Right atrium auricular region (tissue), 2 donors: ENCODE measurements around the gene NUDT16L1. TPM values are rescaled to one million over a fixed set of nuclear protein-coding genes. Genes with fewer than 3 reads are reported as not detected.

Source experiments
- DNase-seq: peaks from one replicate; pipeline ENCODE4 v3.0.0-alpha.2; 2019; ENCODE audit warnings: low spot score
- H3K27ac ChIP-seq, 2 donors: fragments of 200-600 bp; sonication (generic); 1 replicate in 1 of 2; 2 replicates in 1 of 2; pipeline ENCODE4 v1.5.1; 2016 to 2019
- H3K27me3 ChIP-seq, 2 donors: fragments of 200-600 bp; sonication (generic); one replicate each; pipeline versions ENCODE4 v1.5.1 to v1.6.0; 2017 to 2019
- H3K36me3 ChIP-seq: fragments of 200-600 bp; sonication (generic); one replicate; pipeline ENCODE4 v1.5.1; 2016
- H3K4me1 ChIP-seq, 2 donors: fragments of 200-600 bp; sonication (generic); one replicate each; pipeline versions ENCODE4 v1.5.1 to v1.6.0; 2017 to 2019
- H3K4me3 ChIP-seq, 2 donors: fragments of 200-600 bp; sonication (generic); 1 replicate in 1 of 2; 2 replicates in 1 of 2; pipeline ENCODE4 v1.5.1; 2017 to 2019; ENCODE audit warnings: mild to moderate bottlenecking in 1 of 2, moderate library complexity in 1 of 2
- H3K9me3 ChIP-seq, 2 donors: fragments of 200-600 bp; sonication (generic); one replicate each; pipeline ENCODE4 v1.5.1; 2019
- CTCF ChIP-seq, 2 donors: fragments of 200-600 bp; sonication (generic); IDR thresholded peaks; one replicate each; pipeline ENCODE4 v1.5.1; 2019; ENCODE audit warnings: antibody characterized with exemption in 2 of 2
- total RNA-seq, 2 donors: library from RNA; depleted of rRNA; stranded (reverse); fragments of >200 nt; gene quantifications; one replicate each; pipeline ENCODE4 v1.1.0, GENCODE V29; 2016

NUDT16L1 gene
- total RNA-seq, 2 donors from 2014 or later = 25.5 to 61.5 TPM

GRCh38 chr16:4700997-4701743 is 7.8 kb downstream of the NUDT16L1 start:
- DNase-seq = no peak
- TF ChIP-seq CTCF (IDR thresholded peaks at IDR 0.05) = no peak
- peaks cover 0 to 8% of the 10 kb centered on the region in 2 donors for H3K4me1 ChIP-seq
- H3K9me3 ChIP-seq = no peaks in the 10 kb centered on the region
- peaks cover 77% of the 10 kb centered on the region for H3K36me3 ChIP-seq
- H3K27me3 ChIP-seq = no peaks in the 10 kb centered on the region
- no peak overlapping the region for H3K4me3 ChIP-seq
- H3K27ac ChIP-seq = no peak overlapping the region

- Histone ChIP-seq H3K4me1 (peaks cover 0 to under 1% of the 10 kb centered on the region in 2 donors), H3K36me3 (peaks cover 79% of the 10 kb centered on the region), H3K4me3 (no peak overlapping the region), H3K27me3 (no peaks in the 10 kb centered on the region), H3K27ac (no peak overlapping the region), H3K9me3 (no peaks in the 10 kb centered on the region)
- TF ChIP-seq CTCF (IDR thresholded peaks at IDR 0.05) = no peak
- DNase-seq = no peak
Observed at GRCh38 chr16:4701791-4702465, 8.6 kb downstream of the NUDT16L1 start.

GRCh38 chr16:4702466-4702808 is 9.1 kb downstream of the NUDT16L1 start:
- DNase-seq = no peak
- no peak overlapping the region for H3K4me3 ChIP-seq
- no peaks in the 10 kb centered on the region for H3K4me1 ChIP-seq
- no peaks in the 10 kb centered on the region for H3K27me3 ChIP-seq
- TF ChIP-seq CTCF (IDR thresholded peaks at IDR 0.05) = no peak
- H3K27ac ChIP-seq = no peak overlapping the region
- no peaks in the 10 kb centered on the region for H3K9me3 ChIP-seq
- peaks cover 81% of the 10 kb centered on the region for H3K36me3 ChIP-seq

- Histone ChIP-seq H3K4me3 (no peak overlapping the region), H3K36me3 (peaks cover 70% of the 10 kb centered on the region), H3K27me3 (no peaks in the 10 kb centered on the region), H3K9me3 (no peaks in the 10 kb centered on the region), H3K27ac (no peak overlapping the region), H3K4me1 (no peaks in the 10 kb centered on the region)
- no peak for TF ChIP-seq CTCF (IDR thresholded peaks at IDR 0.05)
- no peak for DNase-seq
Observed at GRCh38 chr16:4703906-4704305, 10.5 kb downstream of the NUDT16L1 start.

- Histone ChIP-seq H3K27me3 (no peaks in the 10 kb centered on the region), H3K4me3 (no peak overlapping the region), H3K27ac (no peak overlapping the region), H3K36me3 (peaks cover 66% of the 10 kb centered on the region), H3K9me3 (no peaks in the 10 kb centered on the region), H3K4me1 (no peaks in the 10 kb centered on the region)
- DNase-seq = no peak
- TF ChIP-seq CTCF (IDR thresholded peaks at IDR 0.05) = no peak
Observed at GRCh38 chr16:4704491-4704890, 11.1 kb downstream of the NUDT16L1 start.
